Glutamatergic neuron (in vitro differentiated cells): Measurements from ENCODE around the gene STUM. TPM values are rescaled to one million over a fixed set of nuclear protein-coding genes. Genes with fewer than 3 reads are reported as not detected.
"Not testable (repeated sequence)": the region's sequence is repeated elsewhere in the genome, so short reads cannot be mapped to it uniquely, and the experiment has no call there.

Experiments
- DNase-seq: peaks from one replicate; pipeline ENCODE4 v3.0.0; 2022
- H3K27ac Mint-ChIP-seq: one replicate; pipeline ENCODE4 v1.8.0; 2020; ENCODE audit warnings: mild to moderate bottlenecking, mixed read lengths, inconsistent platforms; ENCODE audit not compliant: unreplicated experiment
- H3K27me3 Mint-ChIP-seq: one replicate; pipeline ENCODE4 v1.8.0; 2020; ENCODE audit warnings: mild to moderate bottlenecking, moderate library complexity, mixed read lengths, inconsistent platforms; ENCODE audit not compliant: unreplicated experiment
- H3K36me3 Mint-ChIP-seq: one replicate; pipeline ENCODE4 v1.8.0; 2020; ENCODE audit warnings: mild to moderate bottlenecking, mixed read lengths, inconsistent platforms; ENCODE audit not compliant: unreplicated experiment
- H3K4me1 Mint-ChIP-seq: one replicate; pipeline ENCODE4 v1.8.0; 2020; ENCODE audit warnings: mild to moderate bottlenecking, low read depth, mixed read lengths, inconsistent platforms; ENCODE audit not compliant: unreplicated experiment
- H3K4me3 Mint-ChIP-seq: one replicate; pipeline ENCODE4 v1.8.0; 2020; ENCODE audit warnings: mild to moderate bottlenecking, mixed read lengths, inconsistent platforms; ENCODE audit not compliant: unreplicated experiment
- H3K9me3 Mint-ChIP-seq: one replicate; pipeline ENCODE4 v1.8.0; 2020; ENCODE audit warnings: mild to moderate bottlenecking, moderate library complexity, mixed read lengths, inconsistent platforms; ENCODE audit not compliant: unreplicated experiment
- CTCF ChIP-seq: fragments of 200-600 bp; sonication (generic); IDR thresholded peaks from one replicate; pipeline ENCODE4 v1.5.0; 2021; ENCODE audit not compliant: partially characterized antibody, unreplicated experiment
- total RNA-seq: library from RNA; stranded (reverse); fragmentation: NEBNext Ultra II Directional; extraction: Animal tissue kit (Norgen Biotek cat#: 25700); gene quantifications from one replicate; pipeline ENCODE4 v1.2.1, GENCODE V29; 2021; ENCODE audit not compliant: unreplicated experiment

The STUM gene
- total RNA-seq, 1 donor from 2014 or later: 11.0 TPM

DNA sequence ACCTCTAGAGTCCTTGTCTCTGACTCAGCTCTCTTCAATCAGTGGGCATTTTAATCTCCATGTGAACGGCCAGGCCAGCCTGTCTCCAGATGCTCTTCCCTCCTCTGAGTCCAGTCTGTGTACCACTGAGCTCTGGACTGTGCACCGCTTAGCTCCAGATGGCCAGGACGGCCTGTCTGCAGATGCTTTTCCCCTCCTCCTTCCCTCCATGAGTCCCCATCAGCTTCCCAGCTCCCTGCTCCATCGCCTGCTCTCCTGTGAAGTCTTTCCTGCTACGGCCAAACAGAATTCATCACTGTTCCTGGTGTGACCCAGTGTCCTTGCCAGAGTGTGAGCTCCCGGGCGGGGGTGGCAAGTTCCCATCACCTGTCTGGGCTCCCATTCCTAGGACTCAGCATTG is 42.0 kb downstream of the STUM start:
- Mint-ChIP-seq H3K4me1 (peaks cover 26% of the 10 kb centered on the region), H3K4me3 (peak overlapping the region; percentile 58), H3K27ac (peak overlapping the region; percentile 92), H3K36me3 (peaks cover 12% of the 10 kb centered on the region), H3K9me3 (peaks cover 19% of the 10 kb centered on the region), H3K27me3 (peaks cover 17% of the 10 kb centered on the region)
- no peak for TF ChIP-seq CTCF
- DNase-seq: peak; percentile 76

- no peak overlapping the region for H3K27ac Mint-ChIP-seq
These were observed 45.0 kb downstream of the STUM start for GRCh38 chr1:226593541-226593940.

DNA sequence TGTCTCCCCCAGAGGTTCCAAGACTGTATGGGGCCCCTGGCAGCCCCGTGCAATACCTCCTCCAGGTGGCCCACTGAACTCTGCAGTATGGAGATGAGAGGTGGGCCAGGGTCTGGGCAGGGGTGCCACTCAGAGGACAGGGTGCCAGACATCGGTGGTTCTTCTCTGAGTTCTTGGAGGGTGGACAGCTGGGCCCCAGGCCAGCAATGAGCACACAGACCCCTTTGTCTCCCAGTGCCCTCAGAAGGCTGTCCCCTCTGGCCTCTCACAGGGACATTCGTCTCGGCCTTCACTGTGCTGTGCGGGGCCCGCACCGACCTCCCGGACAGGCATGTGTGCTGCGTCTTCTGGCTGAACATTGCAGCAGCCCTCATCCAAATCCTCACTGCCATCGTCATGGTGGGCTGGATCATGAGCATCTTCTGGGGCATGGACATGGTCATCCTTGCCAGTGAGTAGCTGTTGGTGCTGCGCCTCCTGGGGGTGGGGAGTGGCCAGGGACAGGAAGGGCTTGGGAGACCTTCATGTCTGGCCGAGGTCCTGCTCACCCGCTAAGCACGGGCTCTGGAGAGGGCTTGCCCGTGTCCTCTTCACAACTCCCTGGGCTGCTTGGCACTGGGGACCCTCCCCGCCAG is 48.1 kb downstream of the STUM start:
- H3K4me1 Mint-ChIP-seq: peaks cover 3% of the 10 kb centered on the region
- H3K36me3 Mint-ChIP-seq: peaks cover 18% of the 10 kb centered on the region
- TF ChIP-seq CTCF: no peak
- H3K27ac Mint-ChIP-seq: no peak overlapping the region
- no peak overlapping the region for H3K4me3 Mint-ChIP-seq
- peaks cover 4% of the 10 kb centered on the region for H3K9me3 Mint-ChIP-seq
- DNase-seq: no peak
- peaks cover 10% of the 10 kb centered on the region for H3K27me3 Mint-ChIP-seq

More at GRCh38 chr1:226593541-226593940, 45.0 kb downstream of the STUM start:
- TF ChIP-seq CTCF: no peak
- peaks cover 25% of the 10 kb centered on the region for H3K4me1 Mint-ChIP-seq
- peaks cover 19% of the 10 kb centered on the region for H3K9me3 Mint-ChIP-seq
- H3K27me3 Mint-ChIP-seq: peaks cover 20% of the 10 kb centered on the region
- H3K4me3 Mint-ChIP-seq: no peak overlapping the region
- peaks cover 14% of the 10 kb centered on the region for H3K36me3 Mint-ChIP-seq
- no peak for DNase-seq

GRCh38 chr1:226597616-226598454 is 49.3 kb downstream of the STUM start:
- Mint-ChIP-seq H3K4me3 (no peak overlapping the region), H3K4me1 (peaks cover 4% of the 10 kb centered on the region), H3K27ac (no peak overlapping the region), H3K36me3 (peaks cover 18% of the 10 kb centered on the region), H3K27me3 (peaks cover 10% of the 10 kb centered on the region), H3K9me3 (peaks cover 4% of the 10 kb centered on the region)
- no peak for TF ChIP-seq CTCF
- DNase-seq: no peak

GRCh38 chr1:226598455-226598849 is 49.9 kb downstream of the STUM start:
- Mint-ChIP-seq H3K4me3 (no peak overlapping the region), H3K4me1 (peaks cover 4% of the 10 kb centered on the region), H3K9me3 (peaks cover 7% of the 10 kb centered on the region), H3K27me3 (peaks cover 8% of the 10 kb centered on the region), H3K36me3 (peaks cover 18% of the 10 kb centered on the region), H3K27ac (no peak overlapping the region)
- no peak for TF ChIP-seq CTCF
- no peak for DNase-seq

DNA sequence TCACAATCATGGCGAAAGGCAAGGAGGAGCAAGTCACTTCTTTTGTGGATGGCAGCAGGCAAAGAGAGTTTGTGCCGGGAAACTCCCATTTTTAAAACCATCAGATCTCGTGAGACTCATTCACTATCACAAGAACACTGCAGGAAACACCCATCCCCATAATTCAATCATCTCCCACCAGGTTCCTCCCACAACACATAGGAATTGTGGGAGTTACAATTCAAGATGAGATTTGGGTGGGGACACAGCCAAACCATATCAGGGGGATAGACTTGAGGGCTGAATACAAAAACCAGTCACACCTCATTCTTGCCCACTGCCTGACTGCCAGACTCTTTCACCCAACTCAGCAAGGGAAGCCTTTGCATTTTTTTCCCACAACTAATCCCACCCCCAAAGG is 50.4 kb downstream of the STUM start:
- DNase-seq, H3K9me3 Mint-ChIP-seq, H3K4me1 Mint-ChIP-seq, H3K27me3 Mint-ChIP-seq, H3K27ac Mint-ChIP-seq, H3K4me3 Mint-ChIP-seq: not testable (repeated sequence)
- peaks cover 16% of the 10 kb centered on the region for H3K36me3 Mint-ChIP-seq
